ENCODE results near the gene XAGE3.
"Not testable (repeated sequence)": the region's sequence is repeated elsewhere in the genome, so short reads cannot be mapped to it uniquely, and the experiment has no call there.

XAGE3 gene, protein sequence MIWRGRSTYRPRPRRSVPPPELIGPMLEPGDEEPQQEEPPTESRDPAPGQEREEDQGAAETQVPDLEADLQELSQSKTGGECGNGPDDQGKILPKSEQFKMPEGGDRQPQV

GRCh38 chrX:52867610-52868348 is at the start of gene XAGE3:
TSS of gene XAGE3 (minus strand) at chrX:52868083. CDS start at chrX:52867133, 950 bp downstream.
- DNase-seq = no peak

- not testable (repeated sequence) for DNase-seq
These were observed 46.8 kb upstream of the XAGE3 start for GRCh38 chrX:52914704-52915103.

DNA sequence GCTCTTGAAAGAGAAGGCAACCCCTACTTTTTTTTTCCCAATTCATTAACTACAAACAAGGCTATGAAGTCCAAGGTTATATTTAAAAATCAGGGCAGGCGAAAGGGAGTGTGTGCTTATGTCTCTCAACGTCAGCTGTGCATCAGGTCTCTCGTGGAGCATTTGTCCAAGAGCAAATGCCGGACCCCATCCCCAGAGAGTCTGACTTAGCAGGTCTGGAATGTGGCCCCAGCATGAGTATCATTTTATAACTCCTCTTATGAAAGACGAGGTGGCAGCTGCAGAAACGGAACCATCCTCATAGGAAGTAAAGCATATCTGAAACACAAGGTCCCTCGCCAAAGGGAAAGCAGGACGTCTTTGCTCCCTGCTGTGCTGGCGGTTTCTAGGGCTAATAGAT is 45.8 kb upstream of the XAGE3 start:
- DNase-seq = not testable (repeated sequence)

- not testable (repeated sequence) for DNase-seq
These were observed 41.6 kb upstream of the XAGE3 start for GRCh38 chrX:52909313-52909969.

DNA sequence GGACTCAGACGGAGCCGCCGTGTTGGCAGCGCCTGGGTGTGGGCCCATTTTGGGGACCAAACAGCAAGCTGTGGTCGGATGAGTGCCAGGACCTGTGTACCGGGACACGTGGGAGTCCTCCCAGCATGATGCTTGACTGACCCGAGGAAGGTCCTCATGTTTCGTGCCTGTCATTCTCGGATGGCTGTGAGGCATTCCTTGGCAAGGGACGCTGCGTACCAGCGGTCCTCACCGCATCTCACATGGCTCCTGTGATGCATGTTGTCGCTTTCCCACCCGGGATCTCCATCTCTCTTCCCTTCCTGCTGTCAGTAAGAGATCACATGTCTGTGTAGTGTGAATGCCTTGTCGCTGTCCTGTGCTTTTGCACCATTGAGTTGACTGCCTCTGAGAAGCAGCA is 40.0 kb upstream of the XAGE3 start:
- DNase-seq = not testable (repeated sequence)

- DNase-seq = not testable (repeated sequence)
These were observed 39.3 kb upstream of the XAGE3 start for GRCh38 chrX:52907137-52907536.

- not testable (repeated sequence) for DNase-seq
These were observed 38.2 kb upstream of the XAGE3 start for GRCh38 chrX:52906072-52906471.

DNA sequence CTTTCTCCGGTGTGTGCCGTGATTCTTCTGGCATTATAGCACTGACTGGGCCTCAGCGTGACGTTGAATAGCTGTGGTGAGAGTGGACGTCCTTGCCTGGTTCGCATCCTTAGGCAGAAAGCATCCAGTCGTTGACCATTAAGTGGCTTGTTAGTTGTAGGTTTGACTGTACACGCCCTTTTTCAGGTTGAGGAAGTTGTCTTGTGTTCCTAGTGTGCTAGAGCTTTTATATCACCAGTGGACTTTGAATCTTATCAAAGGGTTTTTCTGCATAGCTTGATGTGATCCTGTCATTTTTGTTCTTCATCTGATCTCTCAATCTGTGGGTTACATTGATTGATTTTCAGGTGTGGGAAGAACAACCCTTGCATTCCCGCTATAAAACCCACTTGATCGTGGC is 37.6 kb upstream of the XAGE3 start:
- not testable (repeated sequence) for DNase-seq

GRCh38 chrX:52896855-52897709 is 29.2 kb upstream of the XAGE3 start, which contains the start of gene FAM156B:
TSS of gene FAM156B (plus strand) at chrX:52897330. CDS start at chrX:52907226, 9,896 bp downstream.
- DNase-seq = not testable (repeated sequence)

- not testable (repeated sequence) for DNase-seq
These were observed 28.6 kb upstream of the XAGE3 start for GRCh38 chrX:52896438-52896837.

GRCh38 chrX:52888090-52888489 is 20.2 kb upstream of the XAGE3 start:
- not testable (repeated sequence) for DNase-seq

DNA sequence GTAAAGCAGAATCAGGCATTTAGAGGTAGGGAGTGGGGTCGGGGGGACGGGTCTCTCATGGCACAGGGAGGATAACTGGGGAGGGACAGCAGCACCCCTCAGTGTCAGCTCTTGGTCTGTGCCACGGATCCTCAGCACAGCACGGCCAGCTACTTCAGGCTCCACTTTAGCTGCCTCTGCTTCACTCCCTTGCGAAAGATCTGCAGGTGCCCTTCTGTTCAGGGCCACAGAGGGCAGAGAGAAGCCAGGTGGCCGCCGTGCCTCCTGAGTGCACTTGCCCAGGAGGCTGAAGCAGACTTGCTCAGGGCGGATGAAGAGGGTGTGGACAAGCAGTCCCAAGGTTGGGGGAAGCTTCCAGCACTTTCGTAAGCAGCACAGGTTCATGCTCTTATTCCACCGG is 19.6 kb upstream of the XAGE3 start:
- DNase-seq = not testable (repeated sequence)

DNA sequence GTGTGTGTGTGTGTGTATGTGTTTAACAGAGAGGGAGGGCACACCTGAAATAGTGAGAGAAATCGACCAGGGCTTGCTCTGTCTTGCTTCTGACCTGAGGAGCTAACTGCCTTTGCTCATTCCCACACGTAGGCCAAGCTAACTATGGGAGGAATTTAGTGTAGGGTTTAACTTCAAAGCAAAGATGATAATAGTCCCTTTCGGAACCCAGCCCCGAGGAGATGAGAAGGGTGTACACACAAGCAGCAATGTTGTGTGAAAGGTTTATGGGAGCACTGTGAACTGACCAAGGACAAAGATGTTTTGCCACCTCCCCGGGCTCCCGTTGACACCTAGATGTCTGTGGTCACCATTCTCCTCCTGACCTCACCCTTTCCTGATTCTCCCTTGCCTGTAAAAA is 8.5 kb upstream of the XAGE3 start:
- DNase-seq = not testable (repeated sequence)

DNA sequence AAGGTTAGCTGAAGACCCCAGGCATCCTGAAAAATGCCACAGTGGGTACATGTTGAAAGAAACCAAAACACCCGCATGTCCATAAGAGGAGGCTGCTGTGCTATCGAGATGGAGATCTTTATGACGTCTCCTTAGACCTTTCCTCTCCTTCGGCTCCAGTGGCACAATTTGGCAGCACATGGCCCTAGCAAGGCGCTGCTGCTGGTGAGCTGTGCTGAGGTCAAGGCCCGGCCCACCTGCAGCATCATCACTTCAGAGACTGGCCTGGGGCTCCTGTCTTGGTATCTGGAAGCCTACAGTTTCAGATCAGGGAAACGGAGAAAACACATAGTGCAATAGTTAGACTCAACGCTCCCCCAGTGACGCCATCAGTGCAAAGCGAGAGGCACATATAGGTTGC is 7.6 kb upstream of the XAGE3 start:
- not testable (repeated sequence) for DNase-seq

DNA sequence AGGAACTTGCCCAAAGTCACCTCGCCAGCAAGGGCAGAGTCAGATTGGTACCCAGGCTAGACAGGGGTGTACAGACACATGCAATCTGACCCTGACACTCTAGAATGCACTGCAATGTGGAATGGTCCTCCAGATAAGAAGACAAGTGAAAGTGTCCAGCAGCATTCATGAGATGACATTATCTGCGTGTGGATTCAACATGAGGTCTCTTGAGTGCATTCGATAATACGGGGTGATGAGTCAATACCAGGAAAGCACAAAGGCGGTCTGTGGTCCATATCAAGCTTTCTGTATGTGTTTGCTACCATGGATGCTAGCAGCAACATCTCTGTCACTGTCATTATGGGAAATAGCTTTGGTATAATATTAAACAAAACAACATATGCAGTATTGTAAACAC is 6.8 kb upstream of the XAGE3 start:
- DNase-seq = no peak

- DNase-seq = not testable (repeated sequence)
These were observed 5.9 kb upstream of the XAGE3 start for GRCh38 chrX:52873825-52874224.

GRCh38 chrX:52870046-52870445 is 2.2 kb upstream of the XAGE3 start:
- DNase-seq = no peak

GRCh38 chrX:52865343-52865998 is 2.4 kb downstream of the XAGE3 start:
- DNase-seq = no peak

GRCh38 chrX:52856991-52857525 is 10.8 kb downstream of the XAGE3 start:
- DNase-seq = not testable (repeated sequence)

GRCh38 chrX:52852110-52852860 is 15.6 kb downstream of the XAGE3 start:
- no peak for DNase-seq

GRCh38 chrX:52843619-52844018 is 24.3 kb downstream of the XAGE3 start:
- not testable (repeated sequence) for DNase-seq
